ENCODE results near the gene BICC1.

DNA sequence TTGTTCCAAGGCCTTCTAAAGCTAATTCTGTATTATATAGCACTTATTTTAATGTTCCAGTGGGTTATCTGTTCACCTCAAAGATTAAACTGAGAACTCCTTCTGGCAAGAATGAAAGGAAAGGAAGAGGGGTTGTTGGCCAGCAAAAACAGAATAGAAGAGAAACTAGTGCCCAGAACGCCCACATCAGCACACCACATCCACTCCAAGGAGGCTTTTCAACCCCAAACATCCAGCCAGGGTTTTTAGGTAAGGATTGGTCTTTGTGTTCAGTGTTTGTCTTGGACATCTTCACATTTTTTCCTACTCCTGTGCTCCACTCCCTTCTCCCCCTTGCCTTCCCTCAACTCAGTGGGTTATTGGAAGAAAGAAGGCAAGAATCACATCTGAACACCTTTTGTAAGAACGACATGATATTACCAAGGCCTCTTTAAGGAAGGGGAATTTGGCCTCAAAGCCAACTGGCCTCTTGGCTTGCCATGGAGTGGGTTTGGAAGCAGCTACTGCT is 55.8 kb downstream of the BICC1 start:
- TF ChIP-seq POLR2A (IDR thresholded peaks at IDR 0.05) (no peak), CTCF (IDR thresholded peaks at IDR 0.05) (no peak)
